SK-N-SH (cell line): Measurements from ENCODE around the gene MSTO1. TPM values are rescaled to one million over a fixed set of nuclear protein-coding genes. Genes with fewer than 3 reads are reported as not detected.

ENCODE experiments used
- CTCF ChIA-PET: fragments of 300-600, 350-600 bp; formaldehyde crosslinking; extraction: SDS; loops from one replicate; lab custom pipeline; 2021; lab: Yijun Ruan, JAX
- POLR2A ChIA-PET: fragments of 350-600 bp; sonication (Branson Sonifier 250); formaldehyde crosslinking; extraction: SDS; loops from one replicate; lab custom pipeline; 2020; ENCODE audit warnings: antibody characterized with exemption, inconsistent platforms; lab: Yijun Ruan, JAX
- DNase-seq: peaks from one replicate; pipeline ENCODE4 v3.0.0; 2012
- H2AFZ ChIP-seq: fragments of 200-600 bp; sonication (generic); 2 replicates; pipeline ENCODE4 v1.8.1; 2016; ENCODE audit warnings: antibody characterized with exemption, mild to moderate bottlenecking, low read depth
- H3F3A ChIP-seq: fragments of 200-600 bp; sonication (generic); replicated peaks from 2 replicates; pipeline ENCODE3; 2016; ENCODE audit warnings: antibody characterized with exemption, mild to moderate bottlenecking; ENCODE audit not compliant: insufficient read depth
- H3K27ac ChIP-seq, 2 experiments: fragments of 200-500 bp in 1 of 2; fragments of 200-600 bp in 1 of 2; sonication (Bioruptor generic) in 1 of 2; sonication (generic), shearing (Covaris generic) in 1 of 2; 2 replicates each; pipeline versions ENCODE4 v1.5.1 to v1.6.1; 2014 to 2016; ENCODE audit warnings: low read depth in 2 of 2, inconsistent platforms in 1 of 2, low read length in 1 of 2, mild to moderate bottlenecking in 1 of 2, mixed read lengths in 1 of 2
- H3K27me3 ChIP-seq: fragments of 200-600 bp; sonication (generic), shearing (Covaris generic); 2 replicates; pipeline ENCODE4 v1.6.1; 2016; ENCODE audit warnings: mixed run types; ENCODE audit not compliant: insufficient read depth
- H3K36me3 ChIP-seq, 2 experiments: fragments of 200-500 bp in 1 of 2; fragments of 200-600 bp in 1 of 2; sonication (Bioruptor generic) in 1 of 2; sonication (generic) in 1 of 2; replicated peaks in 1 of 2; 2 replicates each; pipeline versions ENCODE3 to v1.5.1; 2014 to 2016; ENCODE audit warnings: low read length in 1 of 2, mild to moderate bottlenecking in 1 of 2; ENCODE audit not compliant: insufficient read depth in 2 of 2, control insufficient read depth in 1 of 2
- H3K4me1 ChIP-seq, 2 experiments: fragments of 200-500 bp in 1 of 2; fragments of 200-600 bp in 1 of 2; sonication (Bioruptor generic) in 1 of 2; sonication (generic), shearing (Covaris generic) in 1 of 2; 2 replicates each; pipeline versions ENCODE4 v1.5.1 to v1.6.1; 2014 to 2016; ENCODE audit warnings: low read depth in 1 of 2, low read length in 1 of 2, mixed run types in 1 of 2; ENCODE audit not compliant: insufficient read depth in 2 of 2, control insufficient read depth in 1 of 2
- H3K4me2 ChIP-seq: fragments of 200-600 bp; sonication (generic), shearing (Covaris generic); 2 replicates; pipeline ENCODE4 v1.6.1; 2017; ENCODE audit warnings: mixed run types
- H3K4me3 ChIP-seq, 2 experiments: fragments of 200-500 bp in 1 of 2; fragments of 200-600 bp in 1 of 2; sonication (Bioruptor generic) in 1 of 2; sonication (generic), shearing (Covaris generic) in 1 of 2; 2 replicates each; pipeline versions ENCODE4 v1.5.1 to v1.8.1; 2014 to 2016; ENCODE audit warnings: low read depth in 2 of 2, inconsistent platforms in 1 of 2, low read length in 1 of 2, mild to moderate bottlenecking in 1 of 2, mixed read lengths in 1 of 2, moderate library complexity in 1 of 2
- H3K79me2 ChIP-seq: fragments of 200-600 bp; sonication (generic); 2 replicates; pipeline ENCODE4 v1.8.1; 2017; ENCODE audit warnings: mild to moderate bottlenecking; ENCODE audit not compliant: insufficient read depth
- H3K9ac ChIP-seq: fragments of 200-600 bp; sonication (generic); 2 replicates; pipeline ENCODE4 v1.6.1; 2017; ENCODE audit warnings: mixed run types
- H3K9me2 ChIP-seq: fragments of 200-600 bp; sonication (generic); 2 replicates; pipeline ENCODE4 v1.6.1; 2017; ENCODE audit warnings: mixed run types
- H3K9me3 ChIP-seq: fragments of 200-600 bp; sonication (generic); 2 replicates; pipeline ENCODE4 v1.6.1; 2017; ENCODE audit warnings: mixed run types, mild to moderate bottlenecking, moderate library complexity
- H4K20me1 ChIP-seq: fragments of 200-600 bp; sonication (generic); 2 replicates; pipeline ENCODE4 v1.6.1; 2017; ENCODE audit warnings: mild to moderate bottlenecking, mixed run types; ENCODE audit not compliant: insufficient read depth
- CTCF ChIP-seq: fragments of 200-600 bp; sonication (generic); IDR thresholded peaks from 2 replicates; pipeline ENCODE4 v1.6.1; 2017; ENCODE audit warnings: antibody characterized with exemption, mild to moderate bottlenecking, moderate library complexity
- ELF1 ChIP-seq: IDR thresholded peaks from 2 replicates; pipeline ENCODE4 v1.4.0; 2012
- EP300 ChIP-seq, 2 experiments: IDR thresholded peaks; 2 replicates each; pipeline versions ENCODE4 v1.4.0 to v1.6.1; 2012; ENCODE audit warnings: borderline replicate concordance in 1 of 2, low read depth in 1 of 2, low read length in 1 of 2
- FOSL2 ChIP-seq: IDR thresholded peaks from 2 replicates; pipeline ENCODE4 v1.4.0; 2012; ENCODE audit warnings: low read depth, mild to moderate bottlenecking, moderate library complexity, borderline replicate concordance
- FOXM1 ChIP-seq: IDR thresholded peaks from 2 replicates; pipeline ENCODE4 v1.4.0; 2012; ENCODE audit warnings: low read depth, mild to moderate bottlenecking
- GABPA ChIP-seq: IDR thresholded peaks from 2 replicates; pipeline ENCODE4 v1.4.0; 2012; ENCODE audit warnings: low read depth, mild to moderate bottlenecking
- JUND ChIP-seq: IDR thresholded peaks from 2 replicates; pipeline ENCODE4 v1.4.0; 2012
- MXI1 ChIP-seq: IDR thresholded peaks from 2 replicates; pipeline ENCODE4 v1.6.1; 2012; ENCODE audit warnings: mild to moderate bottlenecking, low read depth, low read length, improper control_type of control experiment
- PBX3 ChIP-seq: IDR thresholded peaks from 2 replicates; pipeline ENCODE4; 2012
- RCOR1 ChIP-seq: fragments of 150-350 bp; IDR thresholded peaks from 2 replicates; pipeline ENCODE4 v1.6.1; 2017; ENCODE audit warnings: antibody characterized with exemption, low read length
- SIN3A ChIP-seq: IDR thresholded peaks from 2 replicates; pipeline ENCODE4 v1.6.1; 2012; ENCODE audit warnings: low read depth, mild to moderate bottlenecking, low read length, moderate library complexity, borderline replicate concordance
- SMC3 ChIP-seq: IDR thresholded peaks from 2 replicates; pipeline ENCODE4 v1.6.1; 2012; ENCODE audit warnings: low read depth, low read length, improper control_type of control experiment
- TAF1 ChIP-seq: IDR thresholded peaks from 2 replicates; pipeline ENCODE4 v1.6.1; 2012; ENCODE audit warnings: low read depth, mild to moderate bottlenecking, low read length, moderate library complexity, borderline replicate concordance
- TCF12 ChIP-seq: IDR thresholded peaks from 2 replicates; pipeline ENCODE4 v1.4.0; 2012
- YY1 ChIP-seq: IDR thresholded peaks from 2 replicates; pipeline ENCODE4 v1.4.0; 2012; ENCODE audit warnings: low read depth, mild to moderate bottlenecking
- polyA plus RNA-seq, 3 experiments: library from polyadenylated mRNA; depleted of rRNA; stranded (reverse); fragments of >200 nt; gene quantifications; 2 replicates each; pipeline ENCODE4 v1.2.3, GENCODE V29; 2012

The MSTO1 gene
- polyA plus RNA-seq, 1 of the 3 experiments (the other 2 are of a cell fraction), result 22.4 TPM

- no peak; the same call in 1 of the 2 replicates for TF ChIP-seq ELF1
- TF ChIP-seq PBX3, result peak; percentile 57; the same call in 1 of the 2 replicates
- no peak for TF ChIP-seq MXI1
- TF ChIP-seq JUND, result peak; percentile 65
- peak; percentile 40 for TF ChIP-seq SMC3
- peak; percentile 56; the same call in 1 of the 2 replicates for TF ChIP-seq TCF12
- no peak; a peak in 1 of 4 replicates for TF ChIP-seq EP300 (IDR thresholded peaks at IDR 0.05; ENCODE audit: borderline replicate concordance in 1 of 2, low read depth in 1 of 2, low read length in 1 of 2)
- peak; percentile 78 for TF ChIP-seq CTCF
- TF ChIP-seq SIN3A, result peak; percentile 86
- no peak for TF ChIP-seq TAF1
- no peak for TF ChIP-seq RCOR1
- TF ChIP-seq GABPA, result no peak
- TF ChIP-seq FOSL2, result peak; percentile 73; the same call in 1 of the 2 replicates
- no peak for TF ChIP-seq FOXM1
These were observed 38.5 kb downstream of the MSTO1 start (continued) for GRCh38 chr1:155648207-155649147.

GRCh38 chr1:155649676-155650075 lies 39.7 kb downstream of the MSTO1 start:
- Histone ChIP-seq H3K9me2 (no peaks in the 10 kb centered on the region), H2AFZ (no peak overlapping the region), H3K4me1 (peaks cover 8 to 13% of the 10 kb centered on the region in 2 experiments; a peak in 3 of 4 replicates), H3K4me3 (no peak overlapping the region), H4K20me1 (no peaks in the 10 kb centered on the region), H3K36me3 (peaks cover 0 to 4% of the 10 kb centered on the region in 2 experiments), H3K27me3 (no peaks in the 10 kb centered on the region), H3F3A (peaks cover 27% of the 10 kb centered on the region), H3K9me3 (no peaks in the 10 kb centered on the region), H3K9ac (no peak overlapping the region), H3K79me2 (peaks cover 15% of the 10 kb centered on the region), H3K4me2 (no peak overlapping the region), H3K27ac (no peak overlapping the region)
- no peak for TF ChIP-seq FOSL2
- no peak for TF ChIP-seq JUND
- TF ChIP-seq YY1, result no peak
- POLR2A ChIA-PET, result no interaction called here
- CTCF ChIA-PET, result no interaction called here
- no peak for DNase-seq
